Activated CD4-positive, alpha-beta T cell treated with anti-CD3 and anti-CD28 coated beads, Interleukin-2, amount 10 ng/mL, durations not matched to agents 24 days and 14 days (primary cell): ENCODE results near the gene FOCAD. TPM values are rescaled to one million over a fixed set of nuclear protein-coding genes. Genes with fewer than 3 reads are reported as not detected.
A peak's percentile ranks its signal among the peaks of the same experiment; 100 is the strongest.
"Not testable (repeated sequence)": the region's sequence is repeated elsewhere in the genome, so short reads cannot be mapped to it uniquely, and the experiment has no call there.

Source experiments
- DNase-seq: peaks from one replicate; pipeline ENCODE4 v3.0.0; 2022
- H3K27ac Mint-ChIP-seq: one replicate; pipeline ENCODE4 v1.8.0; 2022; ENCODE audit warnings: mild to moderate bottlenecking, mixed read lengths
- H3K27me3 Mint-ChIP-seq: one replicate; pipeline ENCODE4 v1.8.0; 2022; ENCODE audit warnings: mixed read lengths
- H3K36me3 Mint-ChIP-seq: one replicate; pipeline ENCODE4 v1.8.0; 2022; ENCODE audit warnings: low read depth, mild to moderate bottlenecking, mixed read lengths
- H3K4me1 Mint-ChIP-seq: one replicate; pipeline ENCODE4 v1.8.0; 2021; ENCODE audit warnings: mixed read lengths
- H3K4me3 Mint-ChIP-seq: one replicate; pipeline ENCODE4 v1.8.0; 2022; ENCODE audit warnings: mild to moderate bottlenecking, moderate library complexity, mixed read lengths
- H3K9me3 Mint-ChIP-seq: one replicate; pipeline ENCODE4 v1.8.0; 2021; ENCODE audit warnings: mixed read lengths
- intact Hi-C: fragments of 100-400 bp; cut with micrococcal nuclease; formaldehyde crosslinking; loops from one replicate; pipeline ENCODE4 v1.15.1; 2023
- total RNA-seq: library from RNA; stranded (reverse); gene quantifications from 2 replicates; pipeline ENCODE4 v1.2.3, GENCODE V29; 2022

Gene FOCAD
- total RNA-seq = 32.0 and 36.4 TPM in 2 replicates

GRCh38 chr9:20684035-20684874, at the start of gene FOCAD:
TSS of gene FOCAD (plus strand) at chr9:20684259. CDS start at chr9:20715354, 31,095 bp downstream.
- intact Hi-C loops = no loop called here
- Mint-ChIP-seq H3K4me1 (peaks cover 17% of the 10 kb centered on the region), H3K36me3 (no peaks in the 10 kb centered on the region), H3K27me3 (no peaks in the 10 kb centered on the region), H3K27ac (peak within 1 kb of the TSS; percentile 92), H3K9me3 (no peaks in the 10 kb centered on the region), H3K4me3 (peak within 1 kb of the TSS; percentile 90)
- DNase-seq = peak; percentile 99

GRCh38 chr9:20634895-20635294, 49.2 kb upstream of the FOCAD start:
- Mint-ChIP-seq H3K27ac (no peak overlapping the region), H3K4me3 (no peak overlapping the region), H3K36me3 (no peaks in the 10 kb centered on the region), H3K4me1 (no peaks in the 10 kb centered on the region), H3K27me3 (peaks cover 39% of the 10 kb centered on the region), H3K9me3 (no peaks in the 10 kb centered on the region)
- intact Hi-C loops = no loop called here
- no peak for DNase-seq

GRCh38 chr9:20636888-20637440, 47.1 kb upstream of the FOCAD start:
- intact Hi-C loops = no loop called here
- no peaks in the 10 kb centered on the region for H3K36me3 Mint-ChIP-seq
- no peak overlapping the region for H3K4me3 Mint-ChIP-seq
- H3K4me1 Mint-ChIP-seq = peaks cover 8% of the 10 kb centered on the region
- peaks cover 23% of the 10 kb centered on the region for H3K27me3 Mint-ChIP-seq
- no peak for DNase-seq
- H3K9me3 Mint-ChIP-seq = no peaks in the 10 kb centered on the region
- H3K27ac Mint-ChIP-seq = no peak overlapping the region

- Mint-ChIP-seq H3K27me3 (peaks cover 15% of the 10 kb centered on the region), H3K4me3 (peak overlapping the region; percentile 15), H3K36me3 (no peaks in the 10 kb centered on the region), H3K4me1 (peaks cover 11% of the 10 kb centered on the region), H3K9me3 (no peaks in the 10 kb centered on the region), H3K27ac (peak overlapping the region; percentile 14)
- intact Hi-C loops = no loop called here
- peak; percentile 84 for DNase-seq
Measured at GRCh38 chr9:20640331-20641187, 43.5 kb upstream of the FOCAD start.

- Mint-ChIP-seq H3K27ac (no peak overlapping the region), H3K27me3 (peaks cover 15% of the 10 kb centered on the region), H3K4me1 (peaks cover 11% of the 10 kb centered on the region), H3K9me3 (no peaks in the 10 kb centered on the region), H3K4me3 (no peak overlapping the region), H3K36me3 (no peaks in the 10 kb centered on the region)
- DNase-seq = no peak
- intact Hi-C loops = no loop called here
Measured at GRCh38 chr9:20642045-20642444, 42.0 kb upstream of the FOCAD start.

- Mint-ChIP-seq H3K27ac (no peak overlapping the region), H3K9me3 (no peaks in the 10 kb centered on the region), H3K4me1 (peaks cover 11% of the 10 kb centered on the region), H3K4me3 (no peak overlapping the region), H3K36me3 (no peaks in the 10 kb centered on the region), H3K27me3 (peaks cover 19% of the 10 kb centered on the region)
- intact Hi-C loops = no loop called here
- no peak for DNase-seq
Measured at GRCh38 chr9:20643660-20644059, 40.4 kb upstream of the FOCAD start.

- H3K4me1 Mint-ChIP-seq = peaks cover 3% of the 10 kb centered on the region
- H3K36me3 Mint-ChIP-seq = no peaks in the 10 kb centered on the region
- intact Hi-C loops = no loop called here
- H3K4me3 Mint-ChIP-seq = no peak overlapping the region
- H3K27ac Mint-ChIP-seq = no peak overlapping the region
- H3K9me3 Mint-ChIP-seq = no peaks in the 10 kb centered on the region
- DNase-seq = no peak
- peaks cover 23% of the 10 kb centered on the region for H3K27me3 Mint-ChIP-seq
Measured at GRCh38 chr9:20646656-20647055, 37.4 kb upstream of the FOCAD start.

- Mint-ChIP-seq H3K27ac (no peak overlapping the region), H3K27me3 (peaks cover 23% of the 10 kb centered on the region), H3K9me3 (no peaks in the 10 kb centered on the region), H3K36me3 (no peaks in the 10 kb centered on the region), H3K4me1 (no peaks in the 10 kb centered on the region), H3K4me3 (no peak overlapping the region)
- intact Hi-C loops = no loop called here
- no peak for DNase-seq
Measured at GRCh38 chr9:20649381-20649780, 34.7 kb upstream of the FOCAD start.

GRCh38 chr9:20650313-20650712, 33.7 kb upstream of the FOCAD start:
- DNase-seq = no peak
- intact Hi-C loops = no loop called here
- Mint-ChIP-seq H3K27me3 (peaks cover 23% of the 10 kb centered on the region), H3K36me3 (no peaks in the 10 kb centered on the region), H3K9me3 (no peaks in the 10 kb centered on the region), H3K4me3 (no peak overlapping the region), H3K27ac (no peak overlapping the region), H3K4me1 (no peaks in the 10 kb centered on the region)

- intact Hi-C loops = no loop called here
- no peaks in the 10 kb centered on the region for H3K36me3 Mint-ChIP-seq
- DNase-seq = no peak
Measured at GRCh38 chr9:20650750-20651299, 33.2 kb upstream of the FOCAD start.

GRCh38 chr9:20651939-20652338, 32.1 kb upstream of the FOCAD start:
- Mint-ChIP-seq H3K4me3 (no peak overlapping the region), H3K9me3 (no peaks in the 10 kb centered on the region), H3K27me3 (peaks cover 17% of the 10 kb centered on the region), H3K4me1 (no peaks in the 10 kb centered on the region), H3K27ac (no peak overlapping the region), H3K36me3 (no peaks in the 10 kb centered on the region)
- intact Hi-C loops = no loop called here
- no peak for DNase-seq

More at GRCh38 chr9:20650750-20651299, 33.2 kb upstream of the FOCAD start:
- H3K9me3 Mint-ChIP-seq = no peaks in the 10 kb centered on the region
- H3K27ac Mint-ChIP-seq = no peak overlapping the region
- H3K4me1 Mint-ChIP-seq = no peaks in the 10 kb centered on the region
- peaks cover 21% of the 10 kb centered on the region for H3K27me3 Mint-ChIP-seq
- no peak overlapping the region for H3K4me3 Mint-ChIP-seq

GRCh38 chr9:20658246-20658667, 25.8 kb upstream of the FOCAD start:
- H3K27me3 Mint-ChIP-seq, H3K36me3 Mint-ChIP-seq, H3K4me1 Mint-ChIP-seq, H3K4me3 Mint-ChIP-seq, H3K9me3 Mint-ChIP-seq: not testable (repeated sequence)
- DNase-seq = peak; percentile 83
- intact Hi-C loops = loop anchor here (1.0 kb wide), 1 partner anchor 27 kb away; no protein-coding TSS in a partner anchor
- H3K27ac Mint-ChIP-seq = peak overlapping the region; percentile 88

GRCh38 chr9:20658677-20659473, 25.2 kb upstream of the FOCAD start:
- Mint-ChIP-seq H3K9me3 (no peaks in the 10 kb centered on the region), H3K4me3 (no peak overlapping the region), H3K27me3 (peaks cover 5% of the 10 kb centered on the region), H3K36me3 (no peaks in the 10 kb centered on the region), H3K4me1 (peaks cover 2% of the 10 kb centered on the region), H3K27ac (peak overlapping the region; percentile 88)
- intact Hi-C loops = loop anchor here (1.0 kb wide), 1 partner anchor 26 kb away; no protein-coding TSS in a partner anchor
- DNase-seq = no peak
